ENCODE data around the gene HSPA9.

The HSPA9 gene

GRCh38 chr5:138606378-138607064 is 31.3 kb upstream of the HSPA9 start:
- Histone ChIP-seq H3K36me3 (ENCODE audit: control insufficient read depth, insufficient read depth, low read length) (no peaks in the 10 kb centered on the region), H3K27ac (ENCODE audit: low read length) (no peak overlapping the region), H3K4me1 (ENCODE audit: control insufficient read depth, insufficient read depth, low read length) (peaks cover 4% of the 10 kb centered on the region; the same call in 1 of the 2 replicates), H3K4me3 (ENCODE audit: low read length) (no peak overlapping the region), H3K9me3 (ENCODE audit: control insufficient read depth, insufficient read depth, low read length) (no peaks in the 10 kb centered on the region), H3K27me3 (ENCODE audit: control insufficient read depth, insufficient read depth, low read length) (no peaks in the 10 kb centered on the region)
- WGBS (ENCODE audit: insufficient coverage, insufficient read length) = no CpG with 5 or more reads among the region's 6 CpGs
- no peak for DNase-seq (ENCODE audit: low read depth, low spot score)

DNA sequence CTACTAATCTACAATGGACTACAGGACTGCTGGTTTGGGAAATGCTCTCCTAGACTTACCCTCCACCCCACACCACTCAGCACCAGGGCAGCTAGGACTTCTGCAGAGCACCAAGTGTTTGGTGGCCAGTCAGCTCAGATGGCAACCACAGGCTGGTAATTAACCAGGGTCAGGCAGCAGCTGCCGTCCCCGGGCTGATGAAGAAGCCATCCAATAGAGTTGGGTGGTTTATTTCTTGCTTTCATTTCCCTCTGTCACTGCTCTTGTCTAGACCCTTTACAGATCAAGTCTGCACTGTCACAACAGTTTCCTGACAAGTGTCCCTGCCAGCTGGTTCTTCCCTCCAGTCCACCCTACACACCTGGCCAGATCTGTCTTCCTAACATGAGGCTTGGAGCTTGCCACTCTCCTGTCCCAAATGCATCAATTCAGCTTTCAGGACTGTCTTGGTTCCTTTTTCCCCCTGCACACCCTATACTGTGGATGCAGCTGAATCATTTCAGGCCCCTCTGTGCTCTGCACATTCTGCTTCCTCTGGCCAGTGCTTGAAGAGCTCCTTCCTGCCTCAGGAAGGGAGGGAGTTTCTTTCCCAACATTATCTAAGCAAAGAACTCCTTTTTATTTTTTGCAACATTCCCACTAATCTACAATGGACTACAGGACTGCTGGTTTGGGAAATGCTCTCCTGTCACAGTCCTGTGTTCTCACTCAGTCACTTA is 30.2 kb upstream of the HSPA9 start:
- Histone ChIP-seq H3K4me3 (ENCODE audit: low read length) (no peak overlapping the region), H3K36me3 (ENCODE audit: control insufficient read depth, insufficient read depth, low read length) (no peaks in the 10 kb centered on the region), H3K27me3 (ENCODE audit: control insufficient read depth, insufficient read depth, low read length) (no peaks in the 10 kb centered on the region), H3K9me3 (ENCODE audit: control insufficient read depth, insufficient read depth, low read length) (no peaks in the 10 kb centered on the region), H3K4me1 (ENCODE audit: control insufficient read depth, insufficient read depth, low read length) (0 out of 2 replicates have a peak, but pooled peaks cover 1% of the 10 kb centered on the region), H3K27ac (ENCODE audit: low read length) (no peak overlapping the region)
- WGBS (ENCODE audit: insufficient coverage, insufficient read length) = no CpG with 5 or more reads among the region's 2 CpGs
- DNase-seq (ENCODE audit: low read depth, low spot score) = no peak

DNA sequence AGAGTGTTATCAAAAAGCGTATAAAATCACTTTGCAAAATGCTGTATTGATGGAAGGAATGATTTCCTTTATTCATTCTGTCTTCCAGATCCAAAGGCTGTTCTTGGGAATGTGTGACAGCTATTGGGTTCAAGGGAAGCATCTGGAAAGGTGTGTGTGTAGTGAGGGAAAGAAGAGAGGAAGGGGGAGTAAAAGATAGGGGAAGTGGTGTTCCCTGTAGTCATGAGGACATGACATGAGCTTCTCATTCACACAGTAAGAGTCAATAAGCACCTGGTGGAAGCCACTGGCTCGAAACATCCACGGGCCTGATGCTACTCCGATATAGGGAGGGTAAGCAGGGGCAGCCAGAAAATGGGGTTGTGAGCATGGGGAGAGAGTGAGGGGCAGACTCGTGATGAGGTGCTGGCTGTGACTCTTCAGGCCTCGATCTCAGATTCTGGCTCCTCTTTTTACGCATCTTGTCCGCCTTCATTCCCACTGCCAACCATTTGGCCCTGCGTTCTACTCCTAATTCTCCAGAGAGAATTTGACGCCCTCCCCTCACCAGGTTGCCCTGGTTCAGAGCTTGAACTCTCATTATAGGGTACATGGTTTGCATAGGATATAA is 29.1 kb upstream of the HSPA9 start:
- no peak overlapping the region for H3K27ac ChIP-seq (ENCODE audit: low read length)
- H3K9me3 ChIP-seq (ENCODE audit: control insufficient read depth, insufficient read depth, low read length) = no peaks in the 10 kb centered on the region
- H3K4me1 ChIP-seq (ENCODE audit: control insufficient read depth, insufficient read depth, low read length) = 0 out of 2 replicates have a peak, but pooled peaks cover 1% of the 10 kb centered on the region
- no peaks in the 10 kb centered on the region for H3K27me3 ChIP-seq (ENCODE audit: control insufficient read depth, insufficient read depth, low read length)
- DNase-seq (ENCODE audit: low read depth, low spot score) = no peak
- no CpG with 5 or more reads among the region's 10 CpGs for WGBS (ENCODE audit: insufficient coverage, insufficient read length)
- H3K36me3 ChIP-seq (ENCODE audit: control insufficient read depth, insufficient read depth, low read length) = no peaks in the 10 kb centered on the region
- no peak overlapping the region for H3K4me3 ChIP-seq (ENCODE audit: low read length)

GRCh38 chr5:138603249-138603920 is 28.2 kb upstream of the HSPA9 start:
- no peak for DNase-seq (ENCODE audit: low read depth, low spot score)
- WGBS (ENCODE audit: insufficient coverage, insufficient read length) = no CpG with 5 or more reads among the region's 5 CpGs

GRCh38 chr5:138602371-138603000 is 27.3 kb upstream of the HSPA9 start:
- Histone ChIP-seq H3K9me3 (ENCODE audit: control insufficient read depth, insufficient read depth, low read length) (no peaks in the 10 kb centered on the region), H3K36me3 (ENCODE audit: control insufficient read depth, insufficient read depth, low read length) (no peaks in the 10 kb centered on the region), H3K27ac (ENCODE audit: low read length) (no peak overlapping the region), H3K4me1 (ENCODE audit: control insufficient read depth, insufficient read depth, low read length) (0 out of 2 replicates have a peak, but pooled peaks cover 1% of the 10 kb centered on the region), H3K4me3 (ENCODE audit: low read length) (no peak overlapping the region), H3K27me3 (ENCODE audit: control insufficient read depth, insufficient read depth, low read length) (no peaks in the 10 kb centered on the region)
- WGBS (ENCODE audit: insufficient coverage, insufficient read length) = 100% methylated on average over 1 of the region's 6 CpGs
- no peak for DNase-seq (ENCODE audit: low read depth, low spot score)

More at GRCh38 chr5:138603249-138603920, 28.2 kb upstream of the HSPA9 start:
- Histone ChIP-seq H3K9me3 (ENCODE audit: control insufficient read depth, insufficient read depth, low read length) (no peaks in the 10 kb centered on the region), H3K4me1 (ENCODE audit: control insufficient read depth, insufficient read depth, low read length) (0 out of 2 replicates have a peak, but pooled peaks cover 1% of the 10 kb centered on the region), H3K4me3 (ENCODE audit: low read length) (no peak overlapping the region), H3K27me3 (ENCODE audit: control insufficient read depth, insufficient read depth, low read length) (no peaks in the 10 kb centered on the region), H3K36me3 (ENCODE audit: control insufficient read depth, insufficient read depth, low read length) (no peaks in the 10 kb centered on the region), H3K27ac (ENCODE audit: low read length) (no peak overlapping the region)

DNA sequence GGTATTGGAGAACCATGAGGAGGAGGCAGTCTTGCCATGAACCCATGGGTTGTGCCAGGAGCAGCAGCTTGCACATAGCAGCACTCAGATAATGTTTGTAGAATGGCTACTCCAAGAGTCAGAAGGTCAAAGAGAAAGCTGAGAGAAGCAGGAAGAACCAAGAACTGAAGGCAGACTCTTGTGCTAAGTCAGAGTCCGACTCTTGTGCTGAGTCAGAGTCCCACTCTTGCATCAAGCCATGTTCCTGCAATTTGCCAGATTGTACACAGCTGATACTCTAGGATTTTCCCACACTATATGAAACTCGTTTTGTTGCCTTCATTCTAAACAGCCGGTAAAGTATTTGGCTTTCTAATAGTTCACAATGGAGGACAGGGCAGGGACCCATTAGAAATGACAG is 26.2 kb upstream of the HSPA9 start:
- H3K27ac ChIP-seq (ENCODE audit: low read length) = no peak overlapping the region

GRCh38 chr5:138600446-138600845 is 25.2 kb upstream of the HSPA9 start:
- H3K27me3 ChIP-seq (ENCODE audit: control insufficient read depth, insufficient read depth, low read length) = no peaks in the 10 kb centered on the region
- no peaks in the 10 kb centered on the region for H3K9me3 ChIP-seq (ENCODE audit: control insufficient read depth, insufficient read depth, low read length)
- DNase-seq (ENCODE audit: low read depth, low spot score) = no peak
- H3K4me1 ChIP-seq (ENCODE audit: control insufficient read depth, insufficient read depth, low read length) = 0 out of 2 replicates have a peak, but pooled peaks cover 1% of the 10 kb centered on the region
- no peaks in the 10 kb centered on the region for H3K36me3 ChIP-seq (ENCODE audit: control insufficient read depth, insufficient read depth, low read length)
- WGBS (ENCODE audit: insufficient coverage, insufficient read length) = no CpG with 5 or more reads among the region's 3 CpGs
- no peak overlapping the region for H3K27ac ChIP-seq (ENCODE audit: low read length)
- no peak overlapping the region for H3K4me3 ChIP-seq (ENCODE audit: low read length)

More for the DNA sequence above, 26.2 kb upstream of the HSPA9 start:
- no peak overlapping the region for H3K4me3 ChIP-seq (ENCODE audit: low read length)
- WGBS (ENCODE audit: insufficient coverage, insufficient read length) = no CpG with 5 or more reads among the region's 3 CpGs
- DNase-seq (ENCODE audit: low read depth, low spot score) = no peak
- no peaks in the 10 kb centered on the region for H3K36me3 ChIP-seq (ENCODE audit: control insufficient read depth, insufficient read depth, low read length)
- H3K9me3 ChIP-seq (ENCODE audit: control insufficient read depth, insufficient read depth, low read length) = no peaks in the 10 kb centered on the region
- H3K27me3 ChIP-seq (ENCODE audit: control insufficient read depth, insufficient read depth, low read length) = no peaks in the 10 kb centered on the region
- 0 out of 2 replicates have a peak, but pooled peaks cover 1% of the 10 kb centered on the region for H3K4me1 ChIP-seq (ENCODE audit: control insufficient read depth, insufficient read depth, low read length)

DNA sequence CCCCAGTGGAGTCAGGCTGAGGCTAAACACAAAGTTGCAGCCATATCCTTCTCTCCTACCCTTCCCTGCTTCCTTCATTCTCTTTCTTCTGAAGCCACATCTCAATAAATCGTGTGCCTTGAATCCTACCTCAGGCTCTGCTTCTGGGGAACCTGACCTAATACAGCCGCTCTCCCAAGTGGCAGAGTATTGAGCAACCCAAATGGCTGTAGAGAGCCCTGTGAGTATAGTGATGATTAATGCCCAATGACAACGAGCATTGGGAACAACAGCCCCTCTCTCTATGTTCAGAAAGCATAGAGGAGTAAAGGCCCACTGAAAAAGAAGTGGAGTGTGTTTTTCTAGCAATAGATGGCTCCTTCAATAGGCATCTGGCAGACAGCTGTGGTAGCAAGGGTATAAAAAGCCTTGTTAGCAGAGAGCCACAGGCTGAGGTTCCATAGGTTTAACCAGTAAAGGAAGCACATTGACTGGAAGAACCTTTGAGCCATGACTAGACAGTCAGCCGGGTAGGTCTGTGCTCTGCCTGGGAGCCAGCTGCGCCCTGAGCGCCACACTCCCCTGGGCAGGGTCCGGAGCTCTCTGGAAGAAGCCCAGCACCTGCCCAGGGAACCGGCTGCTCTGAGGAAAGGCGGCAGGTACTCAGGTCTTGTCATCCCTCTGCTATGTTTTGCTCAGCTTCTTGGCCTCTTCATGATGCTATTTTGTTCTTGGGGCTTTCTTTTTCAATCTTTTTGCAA is 22.6 kb upstream of the HSPA9 start:
- no peaks in the 10 kb centered on the region for H3K9me3 ChIP-seq (ENCODE audit: control insufficient read depth, insufficient read depth, low read length)
- no peaks in the 10 kb centered on the region for H3K27me3 ChIP-seq (ENCODE audit: control insufficient read depth, insufficient read depth, low read length)
- DNase-seq (ENCODE audit: low read depth, low spot score) = no peak
- no peaks in the 10 kb centered on the region for H3K4me1 ChIP-seq (ENCODE audit: control insufficient read depth, insufficient read depth, low read length)
- no peak overlapping the region for H3K27ac ChIP-seq (ENCODE audit: low read length)
- no CpG with 5 or more reads among the region's 9 CpGs for WGBS (ENCODE audit: insufficient coverage, insufficient read length)
- H3K36me3 ChIP-seq (ENCODE audit: control insufficient read depth, insufficient read depth, low read length) = no peaks in the 10 kb centered on the region
- no peak overlapping the region for H3K4me3 ChIP-seq (ENCODE audit: low read length)

DNA sequence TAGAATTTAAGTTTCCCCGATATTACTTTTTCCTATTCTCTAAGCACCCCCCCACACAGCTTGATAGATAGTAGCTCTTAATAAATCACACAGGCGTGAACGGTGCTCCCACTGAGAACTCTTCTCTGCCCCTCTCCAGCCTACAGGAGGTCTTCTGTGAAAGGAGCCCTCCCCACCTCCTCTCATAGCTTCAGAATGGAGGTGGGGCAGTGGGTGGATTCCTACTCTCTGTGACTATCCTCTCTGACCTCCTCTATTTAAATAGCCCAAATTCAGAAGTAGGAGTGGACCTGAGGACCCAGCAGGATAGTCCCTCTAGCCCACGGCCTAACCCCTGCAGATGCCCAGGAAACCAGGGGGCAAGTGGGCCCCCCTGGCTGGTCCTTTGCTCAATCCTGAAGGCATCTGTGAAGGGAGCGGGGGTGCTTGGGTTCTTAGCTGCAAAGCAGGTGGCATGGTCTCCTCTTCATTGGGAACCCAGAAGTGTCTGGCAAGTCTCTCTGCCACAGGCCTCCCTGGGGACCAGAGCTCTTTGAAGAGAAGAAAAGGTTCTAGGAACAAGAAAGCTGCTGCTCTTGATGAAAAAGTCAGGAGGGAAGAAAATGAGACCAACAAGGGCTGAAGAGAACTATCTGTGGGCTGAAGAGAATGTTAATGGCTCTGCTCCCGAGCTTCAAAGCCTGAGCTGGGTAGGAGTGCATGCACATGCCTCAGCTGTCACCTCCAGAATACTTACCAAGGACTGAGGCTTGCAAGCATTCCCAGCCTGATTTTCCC is 21.1 kb upstream of the HSPA9 start:
- Histone ChIP-seq H3K4me1 (ENCODE audit: control insufficient read depth, insufficient read depth, low read length) (no peaks in the 10 kb centered on the region), H3K9me3 (ENCODE audit: control insufficient read depth, insufficient read depth, low read length) (no peaks in the 10 kb centered on the region), H3K4me3 (ENCODE audit: low read length) (no peak overlapping the region), H3K27me3 (ENCODE audit: control insufficient read depth, insufficient read depth, low read length) (no peaks in the 10 kb centered on the region), H3K36me3 (ENCODE audit: control insufficient read depth, insufficient read depth, low read length) (no peaks in the 10 kb centered on the region), H3K27ac (ENCODE audit: low read length) (no peak overlapping the region)
- DNase-seq (ENCODE audit: low read depth, low spot score) = no peak
- WGBS (ENCODE audit: insufficient coverage, insufficient read length) = no CpG with 5 or more reads among the region's 6 CpGs

All from iPS DF 6.9 (cell line).